WTC11 (cell line): ENCODE results near the gene ARHGAP15. TPM values are rescaled to one million over a fixed set of nuclear protein-coding genes. Genes with fewer than 3 reads are reported as not detected.

Experiments used
- ATAC-seq: fragments of 200-7000 bp; cut with Tn5 transposase; 2 replicates; pipeline ENCODE4 v1.10.0; 2021; ENCODE audit warnings: mild to moderate bottlenecking, moderate library complexity
- CTCF ChIA-PET: fragments of 300-600 bp; sonication (Branson Sonifier 250); formaldehyde crosslinking; loops from one replicate; lab custom pipeline; 2021; ENCODE audit warnings: antibody characterized with exemption; lab: Charles Lee
- POLR2A ChIA-PET: fragments of 350-600 bp; sonication (Branson Sonifier 250); formaldehyde crosslinking; loops from one replicate; lab custom pipeline; 2021; ENCODE audit warnings: antibody characterized with exemption; lab: Charles Lee
- DNase-seq: peaks from one replicate; pipeline ENCODE4 v3.0.0; 2021; ENCODE audit warnings: low spot score
- H3K27ac Mint-ChIP-seq: 2 replicates; pipeline ENCODE4 v1.8.0; 2021; ENCODE audit warnings: mixed read lengths
- H3K27me3 Mint-ChIP-seq: 2 replicates; pipeline ENCODE4 v1.8.0; 2021; ENCODE audit warnings: low read depth, mild to moderate bottlenecking, moderate library complexity, mixed read lengths
- H3K36me3 Mint-ChIP-seq: 2 replicates; pipeline ENCODE4 v1.8.0; 2021; ENCODE audit warnings: mixed read lengths
- H3K4me1 Mint-ChIP-seq: 2 replicates; pipeline ENCODE4 v1.8.0; 2022; ENCODE audit warnings: mixed read lengths
- H3K4me3 Mint-ChIP-seq: 2 replicates; pipeline ENCODE4 v1.8.0; 2021; ENCODE audit warnings: mild to moderate bottlenecking, moderate library complexity, mixed read lengths
- H3K9me3 Mint-ChIP-seq: 2 replicates; pipeline ENCODE4 v1.8.0; 2021; ENCODE audit warnings: mixed read lengths
- AR ChIP-seq: fragments of 250-450 bp; sonication (Bioruptor Pico); IDR thresholded peaks from 2 replicates; pipeline ENCODE4 v1.9.0; 2021; ENCODE audit warnings: mild to moderate bottlenecking
- ARID4B ChIP-seq: sonication (generic); formaldehyde crosslinking; IDR thresholded peaks from 2 replicates; pipeline ENCODE4 v1.8.0; 2023; ENCODE audit warnings: missing genetic modification reagents, mild to moderate bottlenecking, borderline replicate concordance
- CREB1 ChIP-seq: sonication (generic); formaldehyde crosslinking; IDR thresholded peaks from 2 replicates; pipeline ENCODE4 v1.8.0; 2023; ENCODE audit warnings: mild to moderate bottlenecking, missing genetic modification reagents
- ETV6 ChIP-seq: sonication (generic); formaldehyde crosslinking; IDR thresholded peaks from 2 replicates; pipeline ENCODE4 v1.8.1; 2022; ENCODE audit warnings: mild to moderate bottlenecking, missing genetic modification reagents
- FOXP4 ChIP-seq: sonication (generic); formaldehyde crosslinking; IDR thresholded peaks from 2 replicates; pipeline ENCODE4 v1.8.0; 2022; ENCODE audit warnings: mild to moderate bottlenecking, missing genetic modification reagents
- STAT6 ChIP-seq: sonication (generic); formaldehyde crosslinking; conservative IDR thresholded peaks from 2 replicates; pipeline ENCODE4 v1.8.1; 2023; ENCODE audit warnings: mild to moderate bottlenecking, low read depth, missing genetic modification reagents, moderate library complexity
- ZNF281 ChIP-seq: sonication (generic); formaldehyde crosslinking; IDR thresholded peaks from 2 replicates; pipeline ENCODE4 v1.8.0; 2023; ENCODE audit warnings: mild to moderate bottlenecking, missing genetic modification reagents
- ZNF317 ChIP-seq: sonication (generic); formaldehyde crosslinking; IDR thresholded peaks from 2 replicates; pipeline ENCODE4 v1.8.1; 2023; ENCODE audit warnings: low read depth, mild to moderate bottlenecking, moderate library complexity, missing genetic modification reagents, borderline replicate concordance
- ZNF416 ChIP-seq: fragments of 250-450 bp; sonication (Bioruptor Pico); IDR thresholded peaks from 2 replicates; pipeline ENCODE4 v1.9.0; 2021; ENCODE audit warnings: mild to moderate bottlenecking, inconsistent platforms
- total RNA-seq: library from RNA; stranded (reverse); gene quantifications from 3 replicates; pipeline ENCODE4 v1.2.3, GENCODE V29; 2021

The ARHGAP15 gene
- total RNA-seq, 1 experiment from 2014 or later, result 0.28 TPM

GRCh38 chr2:143668234-143668633 is 539.0 kb downstream of the ARHGAP15 start (continued):
- TF ChIP-seq ZNF317 (CRISPR knock-in tag) (no peak), AR (CRISPR knock-in tag) (no peak), ARID4B (CRISPR knock-in tag) (no peak), FOXP4 (CRISPR knock-in tag) (no peak), CREB1 (CRISPR knock-in tag) (no peak), ZNF416 (no peak), ETV6 (CRISPR knock-in tag) (no peak)

GRCh38 chr2:143674051-143674450 is 544.8 kb downstream of the ARHGAP15 start:
- Mint-ChIP-seq H3K4me3 (no peak overlapping the region), H3K4me1 (no peaks in the 10 kb centered on the region), H3K9me3 (no peaks in the 10 kb centered on the region), H3K27ac (no peak overlapping the region), H3K36me3 (no peaks in the 10 kb centered on the region), H3K27me3 (no peaks in the 10 kb centered on the region)
- no peak for TF ChIP-seq ZNF281
- no peak for TF ChIP-seq ETV6 (CRISPR knock-in tag)
- DNase-seq (no peak), ATAC-seq (no peak)
- POLR2A ChIA-PET, result no interaction called here
- CTCF ChIA-PET, result no interaction called here

- H3K27me3 Mint-ChIP-seq, result no peaks in the 10 kb centered on the region
- ChIA-PET POLR2A (no interaction called here), CTCF (no interaction called here)
- H3K36me3 Mint-ChIP-seq, result no peaks in the 10 kb centered on the region
- no peak overlapping the region for H3K4me3 Mint-ChIP-seq
- no peak for DNase-seq
- no peak for TF ChIP-seq STAT6
- no peak for ATAC-seq
- no peaks in the 10 kb centered on the region for H3K4me1 Mint-ChIP-seq
- no peaks in the 10 kb centered on the region for H3K9me3 Mint-ChIP-seq
- no peak overlapping the region for H3K27ac Mint-ChIP-seq
Measured at GRCh38 chr2:143675021-143675420, 545.8 kb downstream of the ARHGAP15 start.
